B cell (primary cell): ENCODE measurements around the gene APOL6. TPM values are rescaled to one million over a fixed set of nuclear protein-coding genes. Genes with fewer than 3 reads are reported as not detected.

Experiments
- ATAC-seq: fragments of 200-7000 bp; cut with Tn5 transposase; one replicate; pipeline ENCODE4 v1.10.0; 2021; ENCODE audit warnings: low read depth, mild to moderate bottlenecking, moderate number of reproducible peaks, moderate library complexity
- CTCF ChIA-PET: fragments of 350-600 bp; sonication (Branson Sonifier 250); formaldehyde crosslinking; loops from one replicate; lab custom pipeline; 2021; ENCODE audit warnings: antibody characterized with exemption, inconsistent platforms; lab: Charles Lee
- POLR2A ChIA-PET: fragments of 350-600 bp; sonication (Branson Sonifier 250); formaldehyde crosslinking; loops from one replicate; lab custom pipeline; 2021; ENCODE audit warnings: antibody characterized with exemption; lab: Charles Lee
- DNase-seq: peaks from one replicate; pipeline ENCODE4 v3.0.0; 2013
- H2AFZ ChIP-seq: 2 replicates; pipeline ENCODE4 v1.6.1; 2012; ENCODE audit warnings: mild to moderate bottlenecking, low read depth, low read length; ENCODE audit not compliant: insufficient read depth, poor library complexity, severe bottlenecking
- H3K27ac ChIP-seq, 2 donors: 1 replicate in 1 of 2; 2 replicates in 1 of 2; pipeline ENCODE4 v1.5.1; 2012 to 2013; ENCODE audit warnings: low read length in 2 of 2, mild to moderate bottlenecking in 2 of 2, moderate library complexity in 1 of 2
- H3K27me3 ChIP-seq, 4 experiments: fragments of 200-600 bp in 1 of 4; sonication (generic) in 1 of 4; replicated peaks in 1 of 4; 1 replicate in 2 of 4; 2 replicates in 2 of 4; pipeline versions ENCODE4 v1.6.1 to v1.7.0; 2013 to 2016; ENCODE audit warnings: low read length in 3 of 4, mild to moderate bottlenecking in 2 of 4, mixed read lengths in 1 of 4, moderate library complexity in 1 of 4; ENCODE audit not compliant: insufficient read depth in 4 of 4, control insufficient read depth in 3 of 4; ENCODE audit errors: control extremely low read depth in 1 of 4
- H3K36me3 ChIP-seq, 2 experiments: replicated peaks in 1 of 2; 1 replicate in 1 of 2; 2 replicates in 1 of 2; pipeline versions ENCODE4 v1.6.1 to v1.7.1; 2013; ENCODE audit warnings: low read length in 1 of 2; ENCODE audit not compliant: insufficient read depth in 2 of 2, control insufficient read depth in 1 of 2; ENCODE audit errors: control extremely low read depth in 1 of 2, extremely low read depth in 1 of 2
- H3K4me1 ChIP-seq, 2 donors: fragments of 200-600 bp in 1 of 2; sonication (generic) in 1 of 2; 1 replicate in 1 of 2; 2 replicates in 1 of 2; pipeline versions ENCODE4 v1.5.1 to v1.6.1; 2013 to 2017; ENCODE audit warnings: low read length in 2 of 2; ENCODE audit not compliant: control insufficient read depth in 2 of 2, insufficient read depth in 2 of 2
- H3K4me2 ChIP-seq: replicated peaks from 2 replicates; pipeline ENCODE3; 2012; ENCODE audit warnings: mild to moderate bottlenecking, low read depth, low read length; ENCODE audit not compliant: poor library complexity, severe bottlenecking
- H3K4me3 ChIP-seq, 5 experiments: fragments of 200-600 bp in 1 of 5; sonication (generic) in 1 of 5; 1 replicate in 3 of 5; 2 replicates in 2 of 5; pipeline versions ENCODE4 v1.5.1 to v1.7.0; 2011 to 2016; ENCODE audit warnings: low read length in 4 of 5, mild to moderate bottlenecking in 4 of 5, low read depth in 2 of 5, control low read depth in 1 of 5, moderate library complexity in 1 of 5; ENCODE audit not compliant: insufficient read depth in 1 of 5; ENCODE audit errors: control extremely low read depth in 1 of 5, extremely low read depth in 1 of 5
- H3K79me2 ChIP-seq: fragments of 200-600 bp; sonication (generic); one replicate; pipeline ENCODE4 v1.6.0; 2016; ENCODE audit warnings: low read length; ENCODE audit not compliant: control insufficient read depth, insufficient read depth
- H3K9ac ChIP-seq: fragments of 200-600 bp; sonication (generic); 2 replicates; pipeline ENCODE4 v1.6.1; 2017; ENCODE audit warnings: mild to moderate bottlenecking, low read length, moderate library complexity
- H3K9me3 ChIP-seq, 3 donors: one replicate each; pipeline versions ENCODE4 v1.6.1 to v1.7.1; 2013; ENCODE audit warnings: low read length in 2 of 3; ENCODE audit not compliant: control insufficient read depth in 2 of 3, insufficient read depth in 1 of 3; ENCODE audit errors: control extremely low read depth in 1 of 3
- H4K20me1 ChIP-seq: 2 replicates; pipeline ENCODE4 v1.6.0; 2012; ENCODE audit warnings: mild to moderate bottlenecking, low read length; ENCODE audit not compliant: insufficient read depth, control insufficient read depth, poor library complexity, severe bottlenecking
- H3K27ac Mint-ChIP-seq: one replicate; pipeline ENCODE4 v1.8.0; 2021; ENCODE audit warnings: mixed read lengths
- H3K27me3 Mint-ChIP-seq: one replicate; pipeline ENCODE4 v1.8.0; 2021; ENCODE audit warnings: mixed read lengths
- H3K4me1 Mint-ChIP-seq: one replicate; pipeline ENCODE4 v1.8.0; 2021; ENCODE audit warnings: mixed read lengths
- H3K4me3 Mint-ChIP-seq: one replicate; pipeline ENCODE4 v1.8.0; 2021; ENCODE audit warnings: mixed read lengths
- H3K9me3 Mint-ChIP-seq: one replicate; pipeline ENCODE4 v1.8.0; 2022; ENCODE audit warnings: mixed read lengths; ENCODE audit not compliant: insufficient read depth
- CTCF ChIP-seq: fragments of 200-600 bp; IDR thresholded peaks from one replicate; pipeline ENCODE4 v1.8.0; 2022; ENCODE audit warnings: antibody characterized with exemption, mild to moderate bottlenecking
- EZH2 ChIP-seq: IDR thresholded peaks from 2 replicates; pipeline ENCODE4 v1.6.1; 2012; ENCODE audit warnings: borderline replicate concordance, low read depth, mild to moderate bottlenecking, moderate library complexity, low read length; ENCODE audit not compliant: insufficient read depth, poor library complexity, severe bottlenecking
- WGBS: methylation state at CpG from one replicate; pipeline ENCODE4 v1.1.5; 2013; ENCODE audit warnings: missing lambda C conversion rate; ENCODE audit not compliant: insufficient coverage; 5-methylcytosine and 5-hydroxymethylcytosine counted together
- intact Hi-C: fragments of 100-400 bp; cut with micrococcal nuclease; formaldehyde crosslinking; loops from one replicate; pipeline ENCODE4 v1.10.0; 2022
- polyA plus RNA-seq: library from polyadenylated mRNA; depleted of rRNA; stranded (reverse); fragments of >200 nt; gene quantifications from 2 replicates; pipeline ENCODE4 v1.2.3, GENCODE V29; 2012
- total RNA-seq, 2 donors: library from RNA; stranded (reverse); fragments of 120-200 nt in 1 of 2; gene quantifications; 1 replicate in 1 of 2; 2 replicates in 1 of 2; pipeline versions ENCODE4 v1.2.3 to v1.2.4, GENCODE V29; 2013 to 2022

APOL6 gene
- total and polyA plus RNA-seq, 2 donors (not counting 1 experiment from before 2014, with no cell fraction given): 2.3 to 7.0 TPM

GRCh38 chr22:35657571-35658312 is 9.5 kb downstream of the APOL6 start:
- Histone ChIP-seq H3K27me3 (no peaks in the 10 kb centered on the region), H2AFZ (no peak overlapping the region), H3K36me3 (peaks cover 0 to 41% of the 10 kb centered on the region in 2 experiments), H3K9ac (no peak overlapping the region), H4K20me1 (no peaks in the 10 kb centered on the region), H3K4me3 (no peak overlapping the region), H3K4me1 (peaks cover 16 to 23% of the 10 kb centered on the region in 2 donors), H3K27ac (no peak overlapping the region), H3K4me2 (no peak overlapping the region), H3K79me2 (peaks cover 10% of the 10 kb centered on the region), H3K9me3 (no peaks in the 10 kb centered on the region)
- intact Hi-C loops: no loop called here
- H3K9me3 Mint-ChIP-seq: no peaks in the 10 kb centered on the region
- no peak overlapping the region for H3K27ac Mint-ChIP-seq
- H3K27me3 Mint-ChIP-seq: no peaks in the 10 kb centered on the region
- ChIA-PET CTCF (interaction anchor here (1.5 kb wide), 1 partner anchor 20 kb away, joined by 3 read pairs; no protein-coding TSS in a partner anchor), POLR2A (no interaction called here)
- ATAC-seq (no peak), DNase-seq (no peak)
- no peak overlapping the region for H3K4me3 Mint-ChIP-seq
- no peak for TF ChIP-seq EZH2
- TF ChIP-seq CTCF: no peak
- WGBS: 100% methylated on average over 2 of the region's 5 CpGs
- peaks cover 27% of the 10 kb centered on the region for H3K4me1 Mint-ChIP-seq
